Mucosa of descending colon (tissue), 3 donors: ENCODE results near the gene LAMC1. TPM values are rescaled to one million over a fixed set of nuclear protein-coding genes. Genes with fewer than 3 reads are reported as not detected.
"Not testable (repeated sequence)": the region's sequence is repeated elsewhere in the genome, so short reads cannot be mapped to it uniquely, and the experiment has no call there.

Source experiments
- ATAC-seq: fragments of 200-7000 bp; cut with Tn5 transposase; one replicate; pipeline ENCODE4 v1.9.1; 2020; ENCODE audit warnings: mild to moderate bottlenecking, moderate library complexity
- DNase-seq, 3 donors: peaks; one replicate each; pipeline ENCODE4 v3.0.0-alpha.2; 2020
- H3K36me3 ChIP-seq: fragments of 200-600 bp; one replicate; pipeline ENCODE4 v1.8.0; 2021; ENCODE audit warnings: low read depth, mild to moderate bottlenecking
- H3K4me1 ChIP-seq: fragments of 200-600 bp; one replicate; pipeline ENCODE4 v1.8.0; 2021; ENCODE audit warnings: low read depth, mild to moderate bottlenecking
- H3K4me3 ChIP-seq: fragments of 200-600 bp; one replicate; pipeline ENCODE4 v1.8.0; 2021; ENCODE audit warnings: mild to moderate bottlenecking
- H3K9me3 ChIP-seq: fragments of 200-600 bp; one replicate; pipeline ENCODE4 v1.8.0; 2021; ENCODE audit warnings: mild to moderate bottlenecking
- CTCF ChIP-seq: fragments of 200-600 bp; IDR thresholded peaks from one replicate; pipeline ENCODE4 v1.8.0; 2022; ENCODE audit warnings: antibody characterized with exemption, mild to moderate bottlenecking
- intact Hi-C, 2 donors: fragments of 100-400 bp; cut with DNase I in 1 of 2; cut with micrococcal nuclease in 1 of 2; formaldehyde crosslinking; loops; one replicate each; pipeline versions ENCODE4 v1.11.0 to v1.11.1; 2022; cut with DNase I, micrococcal nuclease
- total RNA-seq, 3 donors: library from RNA; stranded (reverse); fragmentation: NEBNext Ultra II Directional in 2 of 3; extraction: Animal tissue kit (Norgen Biotek cat#: 25700) in 2 of 3; gene quantifications; one replicate each; pipeline versions ENCODE4 v1.2.1 to v1.2.4, GENCODE V29; 2021 to 2023
- donor health status: DM: no; HTN: no; CAD: no; lungs with moderate emphysema.
- donor health status: DM: no; HTN: no; CAD: no.
- donor health status: DM: no; HTN: yes; CAD: no.

Gene LAMC1
- total RNA-seq, 3 donors from 2014 or later, result 22.5 to 137 (median 46.7) TPM

GRCh38 chr1:183058851-183059502, 35.8 kb downstream of the LAMC1 start:
- no peaks in the 10 kb centered on the region for H3K9me3 ChIP-seq
- TF ChIP-seq CTCF, result no peak
- intact Hi-C loops, result no loop called here
- no peak overlapping the region for H3K4me3 ChIP-seq
- DNase-seq, result no peak
- no peaks in the 10 kb centered on the region for H3K4me1 ChIP-seq
- no peak for ATAC-seq
- no peaks in the 10 kb centered on the region for H3K36me3 ChIP-seq

- ATAC-seq (no peak), DNase-seq (no peak)
- Histone ChIP-seq H3K4me3 (no peak overlapping the region), H3K36me3 (no peaks in the 10 kb centered on the region), H3K4me1 (no peaks in the 10 kb centered on the region), H3K9me3 (no peaks in the 10 kb centered on the region)
- intact Hi-C loops, result no loop called here
- TF ChIP-seq CTCF, result no peak
Observed at GRCh38 chr1:183061194-183061593, 38.0 kb downstream of the LAMC1 start.

GRCh38 chr1:183063349-183063748, 40.1 kb downstream of the LAMC1 start:
- no peaks in the 10 kb centered on the region for H3K9me3 ChIP-seq
- no peaks in the 10 kb centered on the region for H3K36me3 ChIP-seq
- no peak overlapping the region for H3K4me3 ChIP-seq
- intact Hi-C loops, result no loop called here
- TF ChIP-seq CTCF, result no peak
- no peaks in the 10 kb centered on the region for H3K4me1 ChIP-seq
- no peak for DNase-seq
- no peak for ATAC-seq

GRCh38 chr1:183065168-183065706, 42.0 kb downstream of the LAMC1 start:
- Histone ChIP-seq H3K4me3 (no peak overlapping the region), H3K9me3 (no peaks in the 10 kb centered on the region), H3K36me3 (no peaks in the 10 kb centered on the region), H3K4me1 (no peaks in the 10 kb centered on the region)
- no peak for ATAC-seq
- TF ChIP-seq CTCF, result no peak
- intact Hi-C loops, result no loop called here
- DNase-seq, result no peak

GRCh38 chr1:183066432-183066831, 43.2 kb downstream of the LAMC1 start:
- intact Hi-C loops, DNase-seq, H3K36me3 ChIP-seq, H3K9me3 ChIP-seq, H3K4me1 ChIP-seq, H3K4me3 ChIP-seq, ATAC-seq: not testable (repeated sequence)

GRCh38 chr1:183069562-183070216, 46.5 kb downstream of the LAMC1 start:
- peaks cover 5% of the 10 kb centered on the region for H3K4me1 ChIP-seq
- intact Hi-C loops, result no loop called here

More at GRCh38 chr1:183069562-183070216, 46.5 kb downstream of the LAMC1 start:
- no peaks in the 10 kb centered on the region for H3K36me3 ChIP-seq
- ATAC-seq (peak; percentile 83), DNase-seq (no peak)
- no peak overlapping the region for H3K4me3 ChIP-seq
- TF ChIP-seq CTCF, result no peak
- H3K9me3 ChIP-seq, result no peaks in the 10 kb centered on the region
